ENCODE measurements around the gene SYT14. TPM values are rescaled to one million over a fixed set of nuclear protein-coding genes. Genes with fewer than 3 reads are reported as not detected.
"Not testable (repeated sequence)": the region's sequence is repeated elsewhere in the genome, so short reads cannot be mapped to it uniquely, and the experiment has no call there.

Gene SYT14
- total RNA-seq, 1 donor from 2014 or later: 0.06 TPM

GRCh38 chr1:209936125-209936524 is 1.9 kb upstream of the SYT14 start:
- DNase-seq (ENCODE audit: low spot score): no peak

GRCh38 chr1:209945377-209945776 is 7.4 kb downstream of the SYT14 start:
- no peak for DNase-seq (ENCODE audit: low spot score)

- DNase-seq (ENCODE audit: low spot score): no peak
Measured at GRCh38 chr1:209948155-209948554, 10.1 kb downstream of the SYT14 start.

- DNase-seq (ENCODE audit: low spot score): no peak
Measured at GRCh38 chr1:209956116-209956515, 18.1 kb downstream of the SYT14 start.

- no peak for DNase-seq (ENCODE audit: low spot score)
Measured at GRCh38 chr1:209959623-209960022, 21.6 kb downstream of the SYT14 start.

- DNase-seq (ENCODE audit: low spot score): no peak
Measured at GRCh38 chr1:209960926-209961325, 22.9 kb downstream of the SYT14 start.

- no peak for DNase-seq (ENCODE audit: low spot score)
Measured at GRCh38 chr1:209962388-209962787, 24.4 kb downstream of the SYT14 start.

GRCh38 chr1:209962856-209963255 is 24.8 kb downstream of the SYT14 start:
- no peak for DNase-seq (ENCODE audit: low spot score)

- DNase-seq (ENCODE audit: low spot score): no peak
Measured at GRCh38 chr1:209965996-209966395, 28.0 kb downstream of the SYT14 start.

- not testable (repeated sequence) for DNase-seq (ENCODE audit: low spot score)
Measured at GRCh38 chr1:209978721-209979120, 40.7 kb downstream of the SYT14 start.

- no peak for DNase-seq (ENCODE audit: low spot score)
Measured at GRCh38 chr1:209983953-209984352, 45.9 kb downstream of the SYT14 start.

- DNase-seq (ENCODE audit: low spot score): no peak
Measured at GRCh38 chr1:209985002-209985401, 47.0 kb downstream of the SYT14 start.

- no peak for DNase-seq (ENCODE audit: low spot score)
Measured at GRCh38 chr1:209988706-209989105, 50.7 kb downstream of the SYT14 start.

- no peak for DNase-seq (ENCODE audit: low spot score)
Measured at GRCh38 chr1:209989525-209989924, 51.5 kb downstream of the SYT14 start.

- no peak for DNase-seq (ENCODE audit: low spot score)
Measured at GRCh38 chr1:209993061-209993830, 55.2 kb downstream of the SYT14 start.

GRCh38 chr1:209996348-209996747 is 58.3 kb downstream of the SYT14 start:
- no peak for DNase-seq (ENCODE audit: low spot score)

GRCh38 chr1:209999005-209999404 is 61.0 kb downstream of the SYT14 start:
- DNase-seq (ENCODE audit: low spot score): no peak

- no peak for DNase-seq (ENCODE audit: low spot score)
Measured at GRCh38 chr1:210001751-210002150, 63.7 kb downstream of the SYT14 start.

GRCh38 chr1:210003501-210003900 is 65.5 kb downstream of the SYT14 start:
- no peak for DNase-seq (ENCODE audit: low spot score)

- DNase-seq (ENCODE audit: low spot score): no peak
Measured at GRCh38 chr1:210010161-210010560, 72.1 kb downstream of the SYT14 start.

- no peak for DNase-seq (ENCODE audit: low spot score)
Measured at GRCh38 chr1:210021145-210021860, 83.3 kb downstream of the SYT14 start.

GRCh38 chr1:210022044-210022443 is 84.0 kb downstream of the SYT14 start:
- no peak for DNase-seq (ENCODE audit: low spot score)

- DNase-seq (ENCODE audit: low spot score): no peak
Measured at GRCh38 chr1:210024282-210024681, 86.3 kb downstream of the SYT14 start.
